Stimulated activated CD4-positive, alpha-beta T cell treated with anti-CD3 and anti-CD28 coated beads, Interleukin-1b, Interleukin-23, amount 100 ng/mL, for 24 hours (primary cell): Measurements from ENCODE around the gene SPPL2B.

ENCODE experiments used
- DNase-seq, 4 experiments: peaks; one replicate each; pipeline ENCODE4 v3.0.0-alpha.2; 2020; ENCODE audit warnings: low read depth in 4 of 4, low spot score in 1 of 4

SPPL2B gene

GRCh38 chr19:2355168-2356035 lies 26.9 kb downstream of the SPPL2B start:
- DNase-seq = no peak

- no peak for DNase-seq
These were observed 27.7 kb downstream of the SPPL2B start for GRCh38 chr19:2356036-2356646.

GRCh38 chr19:2357279-2358206 lies 29.1 kb downstream of the SPPL2B start:
- DNase-seq = no peak

GRCh38 chr19:2358548-2359173 lies 30.2 kb downstream of the SPPL2B start:
- no peak for DNase-seq

- DNase-seq = no peak
These were observed 31.7 kb downstream of the SPPL2B start, which contains the start of gene TMPRSS9 for GRCh38 chr19:2359992-2360685. Gene TMPRSS9 (plus strand): TSS chr19:2360265. CDS start chr19:2389786, 29,521 bp downstream.

GRCh38 chr19:2360833-2361232 lies 32.3 kb downstream of the SPPL2B start:
- DNase-seq = no peak

- DNase-seq = no peak
These were observed 33.0 kb downstream of the SPPL2B start for GRCh38 chr19:2361246-2362045.

- no peak for DNase-seq
These were observed 33.8 kb downstream of the SPPL2B start for GRCh38 chr19:2362046-2362969.

- DNase-seq = no peak
These were observed 34.5 kb downstream of the SPPL2B start for GRCh38 chr19:2362970-2363300.

GRCh38 chr19:2363419-2363818 lies 34.9 kb downstream of the SPPL2B start:
- no peak for DNase-seq

GRCh38 chr19:2365201-2365970 lies 36.9 kb downstream of the SPPL2B start:
- no peak for DNase-seq

- no peak for DNase-seq
These were observed 43.2 kb downstream of the SPPL2B start for GRCh38 chr19:2371656-2372055.

- DNase-seq = no peak
These were observed 43.7 kb downstream of the SPPL2B start for GRCh38 chr19:2372076-2372612.

- DNase-seq = no peak
These were observed 46.3 kb downstream of the SPPL2B start for GRCh38 chr19:2374808-2375207.

- DNase-seq = no peak
These were observed 47.1 kb downstream of the SPPL2B start for GRCh38 chr19:2375353-2376121.

- DNase-seq = no peak
These were observed 48.5 kb downstream of the SPPL2B start for GRCh38 chr19:2376784-2377519.
